PFSK-1 (cell line): ENCODE data around the gene UBE2Z.

ENCODE experiments used
- FOXP2 ChIP-seq: optimal IDR thresholded peaks from 2 replicates; pipeline ENCODE3; 2011; ENCODE audit warnings: borderline replicate concordance, control low read depth, inconsistent platforms; ENCODE audit not compliant: insufficient read depth; ENCODE audit errors: extremely low read length, extremely low read depth
- POLR2AphosphoS5 ChIP-seq: IDR thresholded peaks from 2 replicates; pipeline ENCODE4 v1.6.1; 2012; ENCODE audit warnings: low read depth, mild to moderate bottlenecking, control low read depth, low read length, moderate library complexity
- SIN3A ChIP-seq: IDR thresholded peaks from 2 replicates; pipeline ENCODE4 v1.6.1; 2012; ENCODE audit warnings: mild to moderate bottlenecking, low read length, moderate library complexity, borderline replicate concordance; ENCODE audit not compliant: insufficient read depth
- TAF1 ChIP-seq: IDR thresholded peaks from 2 replicates; pipeline ENCODE4 v1.6.1; 2012; ENCODE audit warnings: low read length, control low read depth, borderline replicate concordance; ENCODE audit not compliant: insufficient read depth
- TF ChIP-seq, protein P1 (sequence below), 2 experiments: IDR thresholded peaks; 2 replicates each; pipeline versions ENCODE4 v1.6.1 to v1.8.0; 2011 to 2012; ENCODE audit warnings: low read depth in 2 of 2, low read length in 2 of 2, control low read depth in 1 of 2, inconsistent platforms in 1 of 2, mild to moderate bottlenecking in 1 of 2, moderate library complexity in 1 of 2; ENCODE audit not compliant: insufficient read depth in 1 of 2

GRCh38 chr17:48929812-48930165, 21.6 kb downstream of the UBE2Z start:
- TF ChIP-seq TAF1 (no peak), POLR2AphosphoS5 (no peak), SIN3A (no peak), FOXP2 (no peak)
- TF ChIP-seq, protein P1, sequence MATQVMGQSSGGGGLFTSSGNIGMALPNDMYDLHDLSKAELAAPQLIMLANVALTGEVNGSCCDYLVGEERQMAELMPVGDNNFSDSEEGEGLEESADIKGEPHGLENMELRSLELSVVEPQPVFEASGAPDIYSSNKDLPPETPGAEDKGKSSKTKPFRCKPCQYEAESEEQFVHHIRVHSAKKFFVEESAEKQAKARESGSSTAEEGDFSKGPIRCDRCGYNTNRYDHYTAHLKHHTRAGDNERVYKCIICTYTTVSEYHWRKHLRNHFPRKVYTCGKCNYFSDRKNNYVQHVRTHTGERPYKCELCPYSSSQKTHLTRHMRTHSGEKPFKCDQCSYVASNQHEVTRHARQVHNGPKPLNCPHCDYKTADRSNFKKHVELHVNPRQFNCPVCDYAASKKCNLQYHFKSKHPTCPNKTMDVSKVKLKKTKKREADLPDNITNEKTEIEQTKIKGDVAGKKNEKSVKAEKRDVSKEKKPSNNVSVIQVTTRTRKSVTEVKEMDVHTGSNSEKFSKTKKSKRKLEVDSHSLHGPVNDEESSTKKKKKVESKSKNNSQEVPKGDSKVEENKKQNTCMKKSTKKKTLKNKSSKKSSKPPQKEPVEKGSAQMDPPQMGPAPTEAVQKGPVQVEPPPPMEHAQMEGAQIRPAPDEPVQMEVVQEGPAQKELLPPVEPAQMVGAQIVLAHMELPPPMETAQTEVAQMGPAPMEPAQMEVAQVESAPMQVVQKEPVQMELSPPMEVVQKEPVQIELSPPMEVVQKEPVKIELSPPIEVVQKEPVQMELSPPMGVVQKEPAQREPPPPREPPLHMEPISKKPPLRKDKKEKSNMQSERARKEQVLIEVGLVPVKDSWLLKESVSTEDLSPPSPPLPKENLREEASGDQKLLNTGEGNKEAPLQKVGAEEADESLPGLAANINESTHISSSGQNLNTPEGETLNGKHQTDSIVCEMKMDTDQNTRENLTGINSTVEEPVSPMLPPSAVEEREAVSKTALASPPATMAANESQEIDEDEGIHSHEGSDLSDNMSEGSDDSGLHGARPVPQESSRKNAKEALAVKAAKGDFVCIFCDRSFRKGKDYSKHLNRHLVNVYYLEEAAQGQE (IDR thresholded peaks at IDR 0.05; ENCODE audit: insufficient read depth in 1 of 2, low read depth in 2 of 2, low read length in 2 of 2), result no peak
